HL-60 (cell line): ENCODE measurements around the gene ENG.

Source experiments
- DNase-seq, 2 experiments: peaks; one replicate each; pipeline ENCODE4 v3.0.0-alpha.2; 2010 to 2020; ENCODE audit warnings: low read depth in 1 of 2, low spot score in 1 of 2
- H3K27ac ChIP-seq: fragments of 250-450 bp; sonication (Bioruptor Pico); replicated peaks from 2 replicates; pipeline ENCODE4 v1.5.1; 2020; ENCODE audit warnings: mild to moderate bottlenecking, moderate library complexity
- H3K27me3 ChIP-seq: fragments of 250-450 bp; sonication (Bioruptor Pico); 2 replicates; pipeline ENCODE4 v1.5.1; 2021; ENCODE audit warnings: mild to moderate bottlenecking, moderate library complexity; ENCODE audit not compliant: insufficient read depth, poor library complexity, severe bottlenecking
- H3K4me3 ChIP-seq: replicated peaks from 2 replicates; pipeline ENCODE4 v1.5.1; 2011; ENCODE audit warnings: mild to moderate bottlenecking, control low read depth, low read length; ENCODE audit not compliant: insufficient read depth
- GABPA ChIP-seq: IDR thresholded peaks from 2 replicates; pipeline ENCODE4 v1.6.1; 2012; ENCODE audit warnings: low read depth
- POLR2AphosphoS5 ChIP-seq: IDR thresholded peaks from 2 replicates; pipeline ENCODE4 v1.6.1; 2012; ENCODE audit warnings: low read depth
- SPI1 ChIP-seq: IDR thresholded peaks from 2 replicates; pipeline ENCODE4 v1.6.1; 2012; ENCODE audit warnings: low read depth, mild to moderate bottlenecking, borderline replicate concordance
- TF ChIP-seq, protein P1 (sequence below): IDR thresholded peaks from 2 replicates; pipeline ENCODE4 v1.6.1; 2012; ENCODE audit warnings: low read depth; ENCODE audit not compliant: insufficient replicate concordance
- TF ChIP-seq, protein P2 (sequence below): IDR thresholded peaks from one replicate; pipeline ENCODE4 v1.5.1; 2011; ENCODE audit warnings: low read length, control low read depth, inconsistent platforms; ENCODE audit not compliant: insufficient read depth

The ENG gene

DNA sequence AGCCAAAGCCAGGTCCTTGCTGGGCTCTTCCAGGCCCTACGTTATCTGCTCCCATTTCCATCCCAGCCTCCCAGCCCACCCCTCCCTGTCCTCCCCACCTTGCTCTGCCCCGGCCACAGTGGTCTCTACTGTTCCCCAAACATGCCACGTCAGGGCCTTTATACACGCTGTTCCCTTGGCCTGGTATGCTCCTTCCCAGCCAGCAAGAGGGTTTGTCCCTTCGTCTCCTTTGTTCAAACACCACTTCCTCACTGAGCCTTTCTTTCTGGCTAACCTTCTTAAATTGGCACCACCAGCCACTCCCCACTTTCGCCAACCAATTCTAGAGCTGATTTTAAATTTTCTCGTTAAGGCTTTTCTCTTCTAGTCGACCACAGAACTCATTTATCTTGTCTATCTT, 85.8 kb downstream of the ENG start:
- H3K27me3 ChIP-seq, result no peaks in the 10 kb centered on the region
- no peak for DNase-seq
- no peak overlapping the region for H3K27ac ChIP-seq
- no peak overlapping the region for H3K4me3 ChIP-seq
- TF ChIP-seq SPI1, result peak; percentile 17; the same call in 1 of the 2 replicates
- no peak for TF ChIP-seq GABPA
- TF ChIP-seq, protein P1, sequence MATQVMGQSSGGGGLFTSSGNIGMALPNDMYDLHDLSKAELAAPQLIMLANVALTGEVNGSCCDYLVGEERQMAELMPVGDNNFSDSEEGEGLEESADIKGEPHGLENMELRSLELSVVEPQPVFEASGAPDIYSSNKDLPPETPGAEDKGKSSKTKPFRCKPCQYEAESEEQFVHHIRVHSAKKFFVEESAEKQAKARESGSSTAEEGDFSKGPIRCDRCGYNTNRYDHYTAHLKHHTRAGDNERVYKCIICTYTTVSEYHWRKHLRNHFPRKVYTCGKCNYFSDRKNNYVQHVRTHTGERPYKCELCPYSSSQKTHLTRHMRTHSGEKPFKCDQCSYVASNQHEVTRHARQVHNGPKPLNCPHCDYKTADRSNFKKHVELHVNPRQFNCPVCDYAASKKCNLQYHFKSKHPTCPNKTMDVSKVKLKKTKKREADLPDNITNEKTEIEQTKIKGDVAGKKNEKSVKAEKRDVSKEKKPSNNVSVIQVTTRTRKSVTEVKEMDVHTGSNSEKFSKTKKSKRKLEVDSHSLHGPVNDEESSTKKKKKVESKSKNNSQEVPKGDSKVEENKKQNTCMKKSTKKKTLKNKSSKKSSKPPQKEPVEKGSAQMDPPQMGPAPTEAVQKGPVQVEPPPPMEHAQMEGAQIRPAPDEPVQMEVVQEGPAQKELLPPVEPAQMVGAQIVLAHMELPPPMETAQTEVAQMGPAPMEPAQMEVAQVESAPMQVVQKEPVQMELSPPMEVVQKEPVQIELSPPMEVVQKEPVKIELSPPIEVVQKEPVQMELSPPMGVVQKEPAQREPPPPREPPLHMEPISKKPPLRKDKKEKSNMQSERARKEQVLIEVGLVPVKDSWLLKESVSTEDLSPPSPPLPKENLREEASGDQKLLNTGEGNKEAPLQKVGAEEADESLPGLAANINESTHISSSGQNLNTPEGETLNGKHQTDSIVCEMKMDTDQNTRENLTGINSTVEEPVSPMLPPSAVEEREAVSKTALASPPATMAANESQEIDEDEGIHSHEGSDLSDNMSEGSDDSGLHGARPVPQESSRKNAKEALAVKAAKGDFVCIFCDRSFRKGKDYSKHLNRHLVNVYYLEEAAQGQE, result no peak

DNA sequence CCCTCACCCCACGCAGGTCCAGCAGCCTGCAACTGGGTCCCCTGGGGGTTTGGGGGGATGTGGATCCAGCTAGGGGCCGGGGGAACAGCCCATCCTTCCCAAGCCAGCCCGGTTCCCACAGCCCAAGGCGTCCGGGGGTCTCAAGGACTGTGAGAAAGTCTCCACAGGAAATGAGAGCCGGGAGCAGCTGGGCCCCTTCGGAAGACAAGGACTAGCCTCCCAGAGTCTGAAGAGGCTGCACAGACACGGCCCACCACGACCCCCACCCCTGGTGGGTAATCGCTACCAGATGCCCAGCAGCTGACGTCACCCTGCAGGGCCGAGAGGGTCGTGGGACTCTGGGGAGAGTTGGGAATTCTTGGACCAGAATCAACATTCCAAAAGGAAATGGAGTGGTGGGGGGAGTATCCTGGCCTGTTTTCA, 86.5 kb downstream of the ENG start:
- DNase-seq, result no peak
- H3K27ac ChIP-seq, result no peak overlapping the region
- no peaks in the 10 kb centered on the region for H3K27me3 ChIP-seq
- TF ChIP-seq POLR2AphosphoS5 (no peak), GABPA (no peak), SPI1 (no peak)
- TF ChIP-seq, protein P2, sequence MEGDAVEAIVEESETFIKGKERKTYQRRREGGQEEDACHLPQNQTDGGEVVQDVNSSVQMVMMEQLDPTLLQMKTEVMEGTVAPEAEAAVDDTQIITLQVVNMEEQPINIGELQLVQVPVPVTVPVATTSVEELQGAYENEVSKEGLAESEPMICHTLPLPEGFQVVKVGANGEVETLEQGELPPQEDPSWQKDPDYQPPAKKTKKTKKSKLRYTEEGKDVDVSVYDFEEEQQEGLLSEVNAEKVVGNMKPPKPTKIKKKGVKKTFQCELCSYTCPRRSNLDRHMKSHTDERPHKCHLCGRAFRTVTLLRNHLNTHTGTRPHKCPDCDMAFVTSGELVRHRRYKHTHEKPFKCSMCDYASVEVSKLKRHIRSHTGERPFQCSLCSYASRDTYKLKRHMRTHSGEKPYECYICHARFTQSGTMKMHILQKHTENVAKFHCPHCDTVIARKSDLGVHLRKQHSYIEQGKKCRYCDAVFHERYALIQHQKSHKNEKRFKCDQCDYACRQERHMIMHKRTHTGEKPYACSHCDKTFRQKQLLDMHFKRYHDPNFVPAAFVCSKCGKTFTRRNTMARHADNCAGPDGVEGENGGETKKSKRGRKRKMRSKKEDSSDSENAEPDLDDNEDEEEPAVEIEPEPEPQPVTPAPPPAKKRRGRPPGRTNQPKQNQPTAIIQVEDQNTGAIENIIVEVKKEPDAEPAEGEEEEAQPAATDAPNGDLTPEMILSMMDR, result no peak
- TF ChIP-seq, protein P1, result no peak
- no peak overlapping the region for H3K4me3 ChIP-seq

DNA sequence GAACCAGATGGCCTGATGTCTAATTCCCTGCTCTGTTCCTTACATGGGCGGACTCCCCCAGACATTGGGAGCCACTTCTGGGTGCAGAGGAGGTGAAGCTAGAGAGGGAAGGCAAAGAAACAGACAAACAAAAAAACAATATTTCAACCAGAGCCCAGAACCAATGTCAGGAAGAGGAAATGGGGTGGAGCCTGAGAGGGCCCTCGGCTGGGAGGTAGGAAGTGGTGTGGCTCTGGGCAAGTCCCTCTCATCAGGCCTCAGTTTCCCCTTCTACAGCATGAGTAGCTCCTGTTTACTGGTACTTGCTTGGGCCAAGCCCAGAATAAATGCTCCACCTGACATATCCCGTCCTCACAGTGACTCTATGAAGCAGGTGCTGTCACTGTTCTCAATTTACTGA, 87.0 kb downstream of the ENG start:
- TF ChIP-seq GABPA, result no peak
- peak; percentile 39; the same call in 1 of the 2 replicates for TF ChIP-seq SPI1
- no peak for TF ChIP-seq POLR2AphosphoS5
- TF ChIP-seq, protein P1, result no peak
- Histone ChIP-seq H3K27ac (peak overlapping the region; percentile 34), H3K4me3 (no peak overlapping the region), H3K27me3 (no peaks in the 10 kb centered on the region)
- DNase-seq, result no peak

DNA sequence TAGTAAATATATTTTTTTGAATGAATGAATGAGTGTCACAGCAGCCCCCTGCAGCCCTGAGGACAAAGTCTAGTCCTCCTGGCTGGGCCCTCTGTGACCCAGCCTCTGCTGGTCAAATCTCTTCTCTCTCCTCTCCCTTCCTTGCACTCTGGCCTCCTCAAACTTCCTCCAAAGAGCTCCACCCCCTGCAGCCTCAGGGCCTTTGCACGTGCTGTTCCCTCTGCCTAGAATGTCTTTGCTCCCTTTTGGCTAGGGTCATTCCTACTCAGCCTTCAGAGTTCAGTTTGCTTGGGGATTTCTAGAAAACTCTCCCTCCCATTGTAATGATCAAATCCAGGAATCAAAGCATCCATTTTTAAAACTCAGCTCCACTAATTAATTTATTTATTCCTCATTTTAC, 89.0 kb downstream of the ENG start:
- no peak for DNase-seq
- TF ChIP-seq POLR2AphosphoS5 (no peak), GABPA (no peak), SPI1 (no peak)
- TF ChIP-seq, protein P2, result no peak
- TF ChIP-seq, protein P1, result no peak
- Histone ChIP-seq H3K27me3 (no peaks in the 10 kb centered on the region), H3K27ac (no peak overlapping the region), H3K4me3 (no peak overlapping the region)
